Upper lobe of left lung (tissue), 6 donors: ENCODE data around the gene NUP210L. TPM values are rescaled to one million over a fixed set of nuclear protein-coding genes. Genes with fewer than 3 reads are reported as not detected.

Source experiments
- ATAC-seq, 2 donors: fragments of 200-7000 bp; cut with Tn5 transposase; one replicate each; pipeline ENCODE4 v1.9.1; 2022; ENCODE audit warnings: mild to moderate bottlenecking in 2 of 2, moderate library complexity in 2 of 2; ENCODE audit not compliant: low FRiP score in 2 of 2
- DNase-seq, 2 donors: peaks; one replicate each; pipeline ENCODE4 v3.0.0-alpha.2; 2019 to 2020
- H3K27ac ChIP-seq, 4 donors: fragments of 200-600 bp; sonication (generic); one replicate each; pipeline ENCODE4 v1.5.1; 2016 to 2019
- H3K27me3 ChIP-seq, 4 donors: fragments of 200-600 bp; sonication (generic); one replicate each; pipeline ENCODE4 v1.5.1; 2017 to 2019
- H3K36me3 ChIP-seq, 4 donors: fragments of 200-600 bp; sonication (generic); one replicate each; pipeline ENCODE4 v1.5.1; 2016 to 2019
- H3K4me1 ChIP-seq, 4 donors: fragments of 200-600 bp; sonication (generic); one replicate each; pipeline ENCODE4 v1.5.1; 2018 to 2019
- H3K4me3 ChIP-seq, 4 donors: fragments of 200-600 bp; sonication (generic); one replicate each; pipeline ENCODE4 v1.5.1; 2017 to 2019; ENCODE audit warnings: mild to moderate bottlenecking in 2 of 4, moderate library complexity in 1 of 4
- H3K9me3 ChIP-seq, 4 donors: fragments of 200-600 bp; sonication (generic); one replicate each; pipeline ENCODE4 v1.5.1; 2018 to 2019
- EP300 ChIP-seq, 4 donors: sonication (generic); formaldehyde crosslinking; IDR thresholded peaks; one replicate each; pipeline ENCODE4 v1.5.1; 2017; ENCODE audit warnings: antibody characterized with exemption in 4 of 4, control low read depth in 2 of 4
- POLR2A ChIP-seq, 4 donors: fragments of 450-650 bp; IDR thresholded peaks; one replicate each; pipeline ENCODE4 v1.5.1; 2016 to 2017; ENCODE audit warnings: antibody characterized with exemption in 4 of 4, mild to moderate bottlenecking in 2 of 4
- POLR2AphosphoS5 ChIP-seq, 2 donors: sonication (generic); formaldehyde crosslinking; IDR thresholded peaks; one replicate each; pipeline ENCODE4 v1.5.1; 2017; ENCODE audit warnings: antibody characterized with exemption in 2 of 2
- WGBS, 2 donors: methylation state at CpG; one replicate each; pipeline ENCODE4 v1.1.5; 2017 to 2018; 5-methylcytosine and 5-hydroxymethylcytosine counted together
- total RNA-seq, 6 donors: library from RNA; depleted of rRNA in 4 of 6; stranded (reverse); fragments of >200 nt in 4 of 6; gene quantifications; one replicate each; pipeline versions ENCODE4 v1.1.0 to v1.2.1, GENCODE V29; 2016 to 2021
- TF ChIP-seq, protein P1 (sequence below), 6 experiments: fragments of 450-650 bp in 4 of 6; fragments of 200-600 bp in 2 of 6; sonication (generic) in 2 of 6; IDR thresholded peaks; one replicate each; pipeline ENCODE4 v1.5.1; 2016 to 2019; ENCODE audit warnings: antibody characterized with exemption in 6 of 6
- donor health status: DM: no; HTN: no; CAD: no; lungs with moderate emphysema.
- donor health status: DM: no; HTN: yes; CAD: no; lungs with severe emphysema.

NUP210L gene
- total RNA-seq, 6 donors from 2014 or later, result 0.11 to 0.91 (median 0.30) TPM; not detected in 2

DNA sequence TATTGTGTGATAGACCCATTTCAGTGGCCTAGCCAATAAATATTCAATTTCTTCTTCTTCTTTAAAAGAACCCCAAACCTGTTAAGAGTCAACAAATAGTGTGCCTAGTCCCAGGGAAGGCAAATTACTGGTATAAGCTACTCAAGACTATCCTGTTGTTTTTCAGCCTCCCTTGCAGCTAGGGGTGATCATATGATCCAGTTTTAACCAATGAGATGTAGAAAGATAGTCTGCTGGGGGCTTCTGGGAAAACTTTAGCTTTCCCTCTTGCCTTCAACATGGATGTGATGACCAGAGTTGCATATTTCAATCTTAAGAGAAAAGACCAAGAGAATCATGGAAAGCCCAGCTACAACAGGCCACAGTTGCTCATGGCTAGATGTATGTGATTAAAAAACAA, 4.7 kb upstream of the NUP210L start:
- H3K4me3 ChIP-seq, result no peak overlapping the region
- no peak for DNase-seq
- peak overlapping the region in 1 of 4 donors; percentile 81 for H3K27ac ChIP-seq
- no peaks in the 10 kb centered on the region for H3K27me3 ChIP-seq
- peaks cover 41 to 53% (median 45%) of the 10 kb centered on the region in 4 donors for H3K4me1 ChIP-seq
- TF ChIP-seq, protein P1, sequence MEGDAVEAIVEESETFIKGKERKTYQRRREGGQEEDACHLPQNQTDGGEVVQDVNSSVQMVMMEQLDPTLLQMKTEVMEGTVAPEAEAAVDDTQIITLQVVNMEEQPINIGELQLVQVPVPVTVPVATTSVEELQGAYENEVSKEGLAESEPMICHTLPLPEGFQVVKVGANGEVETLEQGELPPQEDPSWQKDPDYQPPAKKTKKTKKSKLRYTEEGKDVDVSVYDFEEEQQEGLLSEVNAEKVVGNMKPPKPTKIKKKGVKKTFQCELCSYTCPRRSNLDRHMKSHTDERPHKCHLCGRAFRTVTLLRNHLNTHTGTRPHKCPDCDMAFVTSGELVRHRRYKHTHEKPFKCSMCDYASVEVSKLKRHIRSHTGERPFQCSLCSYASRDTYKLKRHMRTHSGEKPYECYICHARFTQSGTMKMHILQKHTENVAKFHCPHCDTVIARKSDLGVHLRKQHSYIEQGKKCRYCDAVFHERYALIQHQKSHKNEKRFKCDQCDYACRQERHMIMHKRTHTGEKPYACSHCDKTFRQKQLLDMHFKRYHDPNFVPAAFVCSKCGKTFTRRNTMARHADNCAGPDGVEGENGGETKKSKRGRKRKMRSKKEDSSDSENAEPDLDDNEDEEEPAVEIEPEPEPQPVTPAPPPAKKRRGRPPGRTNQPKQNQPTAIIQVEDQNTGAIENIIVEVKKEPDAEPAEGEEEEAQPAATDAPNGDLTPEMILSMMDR (IDR thresholded peaks at IDR 0.05), result no peak
- TF ChIP-seq EP300 (IDR thresholded peaks at IDR 0.05) (no peak), POLR2AphosphoS5 (IDR thresholded peaks at IDR 0.05) (no peak), POLR2A (IDR thresholded peaks at IDR 0.05) (no peak)
- no peak for ATAC-seq
- peaks cover 9 to 97% (median 46%) of the 10 kb centered on the region in 4 donors for H3K36me3 ChIP-seq
- H3K9me3 ChIP-seq, result no peaks in the 10 kb centered on the region

DNA sequence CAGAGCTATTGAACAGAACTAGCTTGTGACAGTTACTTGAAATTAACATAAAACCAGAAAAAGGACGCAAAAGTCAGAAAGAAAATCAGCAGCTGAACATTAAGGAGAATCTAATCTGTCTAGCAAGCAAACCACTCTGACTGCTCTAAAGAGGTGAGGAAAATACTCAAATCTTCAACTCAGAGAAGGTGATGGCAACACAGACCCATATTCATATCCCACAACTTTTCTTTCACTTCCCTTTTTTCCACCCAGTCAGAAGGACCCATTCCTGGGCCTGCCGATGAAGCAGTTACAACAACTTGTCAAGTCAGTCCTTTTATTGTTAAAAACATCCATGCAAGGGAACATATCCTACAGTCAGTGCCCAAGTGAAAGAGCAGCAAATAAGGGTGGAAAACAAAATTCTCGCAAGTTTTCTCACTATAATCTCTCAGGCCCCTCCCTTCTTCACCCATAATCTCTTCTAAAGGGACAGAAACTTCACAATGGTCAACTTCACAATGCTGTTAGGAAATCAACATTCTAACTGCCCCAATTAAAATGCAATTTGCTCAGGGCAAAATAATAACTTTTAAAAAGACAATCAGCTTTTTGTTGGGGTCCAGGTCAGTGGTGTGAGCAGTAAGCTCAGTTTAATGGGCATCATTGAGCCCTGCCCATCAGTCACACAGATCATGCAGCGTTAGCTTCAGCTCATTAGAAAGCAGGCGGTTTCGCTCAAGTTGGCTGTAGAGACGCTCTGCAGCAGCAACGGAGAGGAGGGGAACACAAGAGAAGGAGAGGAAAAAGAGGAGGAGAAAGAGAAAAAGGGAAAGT, 3.6 kb upstream of the NUP210L start:
- TF ChIP-seq POLR2AphosphoS5 (IDR thresholded peaks at IDR 0.05) (no peak), EP300 (IDR thresholded peaks at IDR 0.05) (no peak), POLR2A (IDR thresholded peaks at IDR 0.05) (no peak)
- TF ChIP-seq, protein P1 (IDR thresholded peaks at IDR 0.05), result no peak
- Histone ChIP-seq H3K27ac (peak overlapping the region; percentile 6 to 86 (median 57)), H3K4me1 (peaks cover 43 to 59% (median 47%) of the 10 kb centered on the region in 4 donors), H3K4me3 (no peak overlapping the region), H3K36me3 (peaks cover 4 to 86% (median 36%) of the 10 kb centered on the region in 4 donors), H3K27me3 (no peaks in the 10 kb centered on the region), H3K9me3 (no peaks in the 10 kb centered on the region)
- ATAC-seq (peak in 1 of 2 donors; percentile 35), DNase-seq (no peak)
- WGBS, 2 donors, result 77% methylated on average over 8 of the region's 8 CpGs

DNA sequence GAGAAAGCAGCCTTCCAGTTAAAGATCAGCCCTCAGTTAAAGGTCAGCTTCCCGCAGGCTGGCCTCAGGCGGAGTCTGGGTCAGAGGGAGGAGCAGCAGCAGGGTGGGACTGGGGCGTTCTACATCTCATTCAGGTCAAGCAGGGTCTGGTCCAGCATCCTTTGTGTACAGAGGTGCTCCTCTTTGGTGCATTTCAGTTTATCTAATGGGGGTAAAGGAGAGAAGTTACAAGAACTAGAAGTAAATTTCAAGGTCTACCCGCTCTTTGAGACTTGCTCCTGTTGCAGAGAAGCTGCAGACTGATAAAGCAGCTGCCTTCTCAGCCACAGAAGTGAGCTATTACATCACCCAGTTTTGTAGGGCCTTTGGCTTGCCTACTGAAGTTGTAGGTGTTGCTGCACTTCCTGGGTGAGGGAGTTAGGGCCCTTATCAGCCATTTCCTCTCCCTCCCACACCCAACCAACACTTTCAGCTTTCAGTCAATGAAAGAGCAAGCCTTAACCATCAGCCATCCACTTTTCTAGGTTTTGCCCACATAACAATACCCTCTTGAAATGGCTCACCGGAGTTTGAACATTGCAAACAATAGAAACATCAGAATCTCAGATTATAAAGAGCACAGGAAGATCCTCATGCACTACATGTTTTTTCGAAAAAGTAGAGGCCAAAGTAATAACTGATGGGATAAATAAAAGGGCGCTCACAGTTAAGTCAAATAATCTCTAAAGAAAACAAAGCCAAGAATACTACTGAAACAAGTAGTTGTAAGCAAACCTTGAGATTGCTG, 2.8 kb upstream of the NUP210L start:
- H3K36me3 ChIP-seq, result peaks cover 4 to 78% (median 32%) of the 10 kb centered on the region in 4 donors
- ATAC-seq, result peak; percentile 54 to 82
- H3K4me1 ChIP-seq, result peaks cover 43 to 59% (median 47%) of the 10 kb centered on the region in 4 donors
- WGBS, 2 donors, result 52 to 59% methylated on average over 7 of the region's 7 CpGs
- H3K27ac ChIP-seq, result peak overlapping the region; percentile 10 to 86 (median 66)
- H3K27me3 ChIP-seq, result no peaks in the 10 kb centered on the region
- no peaks in the 10 kb centered on the region for H3K9me3 ChIP-seq
- TF ChIP-seq POLR2AphosphoS5 (IDR thresholded peaks at IDR 0.05), result peak in 1 of 2 donors; percentile 8
- TF ChIP-seq, protein P1 (IDR thresholded peaks at IDR 0.05), result no peak
- no peak for TF ChIP-seq EP300 (IDR thresholded peaks at IDR 0.05)
- TF ChIP-seq POLR2A (IDR thresholded peaks at IDR 0.05), result no peak
- peak in 1 of 2 donors; percentile 70 for DNase-seq
- no peak overlapping the region for H3K4me3 ChIP-seq

DNA sequence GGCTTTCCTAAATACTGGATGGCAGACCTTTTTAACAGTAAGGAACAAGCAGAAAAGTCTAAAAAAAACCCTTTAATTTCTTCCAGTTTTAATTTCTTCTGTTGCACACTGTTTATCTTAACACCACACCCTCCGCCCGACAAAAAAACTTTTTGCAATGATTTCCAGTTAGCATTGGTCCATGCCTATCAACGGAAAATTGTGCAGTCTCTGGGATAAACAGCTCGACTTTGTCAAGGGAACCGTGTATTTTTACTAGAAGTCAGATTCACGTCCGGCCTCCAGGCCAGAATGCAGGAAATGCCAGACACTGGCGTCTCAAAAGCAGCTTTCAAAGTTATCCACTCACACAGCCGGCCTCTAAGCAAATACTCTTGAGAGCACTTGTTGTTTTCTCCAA, 378 bp upstream of the NUP210L start:
- DNase-seq, result peak in 1 of 2 donors; percentile 65

More for the DNA sequence above, 378 bp upstream of the NUP210L start:
- WGBS, 2 donors, result 17% methylated on average over 9 of the region's 9 CpGs
- Histone ChIP-seq H3K27ac (peak overlapping the region; percentile 81 to 88 (median 86)), H3K9me3 (no peaks in the 10 kb centered on the region), H3K4me3 (peak overlapping the region in 2 of 4 donors; percentile 11 to 35), H3K4me1 (peaks cover 43 to 54% (median 47%) of the 10 kb centered on the region in 4 donors), H3K27me3 (no peaks in the 10 kb centered on the region), H3K36me3 (peaks cover 0 to 54% (median 19%) of the 10 kb centered on the region in 4 donors)
- TF ChIP-seq, protein P1 (IDR thresholded peaks at IDR 0.05), result no peak
- TF ChIP-seq POLR2AphosphoS5 (IDR thresholded peaks at IDR 0.05) (peak; percentile 28 to 47), POLR2A (IDR thresholded peaks at IDR 0.05) (no peak), EP300 (IDR thresholded peaks at IDR 0.05) (peak in 2 of 4 donors; percentile 49 to 68)
- peak; percentile 46 to 82 for ATAC-seq
